WTC11 (cell line): ENCODE data around the gene KRTAP22-2. TPM values are rescaled to one million over a fixed set of nuclear protein-coding genes. Genes with fewer than 3 reads are reported as not detected.

Experiments used
- ATAC-seq: fragments of 200-7000 bp; cut with Tn5 transposase; 2 replicates; pipeline ENCODE4 v1.10.0; 2021; ENCODE audit warnings: mild to moderate bottlenecking, moderate library complexity
- CTCF ChIA-PET: fragments of 300-600 bp; sonication (Branson Sonifier 250); formaldehyde crosslinking; loops from one replicate; lab custom pipeline; 2021; ENCODE audit warnings: antibody characterized with exemption; lab: Charles Lee
- POLR2A ChIA-PET: fragments of 350-600 bp; sonication (Branson Sonifier 250); formaldehyde crosslinking; loops from one replicate; lab custom pipeline; 2021; ENCODE audit warnings: antibody characterized with exemption; lab: Charles Lee
- DNase-seq: peaks from one replicate; pipeline ENCODE4 v3.0.0; 2021; ENCODE audit warnings: low spot score
- H3K27ac Mint-ChIP-seq: 2 replicates; pipeline ENCODE4 v1.8.0; 2021; ENCODE audit warnings: mixed read lengths
- H3K27me3 Mint-ChIP-seq: 2 replicates; pipeline ENCODE4 v1.8.0; 2021; ENCODE audit warnings: low read depth, mild to moderate bottlenecking, moderate library complexity, mixed read lengths
- H3K36me3 Mint-ChIP-seq: 2 replicates; pipeline ENCODE4 v1.8.0; 2021; ENCODE audit warnings: mixed read lengths
- H3K4me1 Mint-ChIP-seq: 2 replicates; pipeline ENCODE4 v1.8.0; 2022; ENCODE audit warnings: mixed read lengths
- H3K4me3 Mint-ChIP-seq: 2 replicates; pipeline ENCODE4 v1.8.0; 2021; ENCODE audit warnings: mild to moderate bottlenecking, moderate library complexity, mixed read lengths
- H3K9me3 Mint-ChIP-seq: 2 replicates; pipeline ENCODE4 v1.8.0; 2021; ENCODE audit warnings: mixed read lengths
- ARID4B ChIP-seq: sonication (generic); formaldehyde crosslinking; IDR thresholded peaks from 2 replicates; pipeline ENCODE4 v1.8.0; 2023; ENCODE audit warnings: missing genetic modification reagents, mild to moderate bottlenecking, borderline replicate concordance
- GRHL2 ChIP-seq: fragments of 250-450 bp; sonication (Bioruptor Pico); IDR thresholded peaks from 2 replicates; pipeline ENCODE4 v1.8.0; 2022; ENCODE audit warnings: mild to moderate bottlenecking, moderate library complexity; ENCODE audit not compliant: insufficient replicate concordance, severe bottlenecking
- HMGA2 ChIP-seq: fragments of 250-450 bp; sonication (Bioruptor Pico); IDR thresholded peaks from 2 replicates; pipeline ENCODE4 v1.4.0; 2021; ENCODE audit warnings: mild to moderate bottlenecking, moderate library complexity
- JAZF1 ChIP-seq: fragments of 250-450 bp; sonication (Bioruptor Pico); IDR thresholded peaks from 2 replicates; pipeline ENCODE4 v1.9.0; 2021; ENCODE audit warnings: moderate library complexity, mild to moderate bottlenecking, inconsistent platforms
- KAT7 ChIP-seq: sonication (generic); formaldehyde crosslinking; IDR thresholded peaks from 2 replicates; pipeline ENCODE4 v1.8.1; 2023; ENCODE audit warnings: missing genetic modification reagents, mild to moderate bottlenecking, borderline replicate concordance
- TCF7 ChIP-seq: sonication (generic); formaldehyde crosslinking; IDR thresholded peaks from 2 replicates; pipeline ENCODE4 v1.8.0; 2022; ENCODE audit warnings: mild to moderate bottlenecking, low read depth, missing genetic modification reagents, moderate library complexity
- ZNF121 ChIP-seq: sonication (generic); formaldehyde crosslinking; IDR thresholded peaks from 2 replicates; pipeline ENCODE4 v1.8.0; 2023; ENCODE audit warnings: missing genetic modification reagents
- ZNF219 ChIP-seq: sonication (generic); formaldehyde crosslinking; IDR thresholded peaks from 2 replicates; pipeline ENCODE4 v1.8.0; 2023; ENCODE audit warnings: missing genetic modification reagents, mild to moderate bottlenecking, borderline replicate concordance
- ZNF232 ChIP-seq: sonication (generic); formaldehyde crosslinking; IDR thresholded peaks from 2 replicates; pipeline ENCODE4 v1.8.0; 2022; ENCODE audit warnings: mild to moderate bottlenecking, missing genetic modification reagents
- total RNA-seq: library from RNA; stranded (reverse); gene quantifications from 3 replicates; pipeline ENCODE4 v1.2.3, GENCODE V29; 2021
- TF ChIP-seq, protein P1 (sequence below): sonication (generic); formaldehyde crosslinking; IDR thresholded peaks from 2 replicates; pipeline ENCODE4 v1.8.1; 2022; ENCODE audit warnings: mild to moderate bottlenecking, missing genetic modification reagents, moderate library complexity, borderline replicate concordance

Gene KRTAP22-2
- total RNA-seq, 1 experiment from 2014 or later: not detected

GRCh38 chr21:30541764-30542163 is 48.4 kb downstream of the KRTAP22-2 start, which contains the start of gene KRTAP19-6:
TSS of gene KRTAP19-6 (minus strand) at chr21:30541864. CDS start at chr21:30541833, 31 bp downstream.
- TF ChIP-seq JAZF1 (CRISPR knock-in tag) (no peak), ZNF121 (CRISPR knock-in tag) (no peak), TCF7 (no peak), ZNF219 (CRISPR knock-in tag) (no peak), ARID4B (no peak), KAT7 (no peak), ZNF232 (CRISPR knock-in tag) (no peak), HMGA2 (no peak), GRHL2 (no peak)
- TF ChIP-seq, protein P1, sequence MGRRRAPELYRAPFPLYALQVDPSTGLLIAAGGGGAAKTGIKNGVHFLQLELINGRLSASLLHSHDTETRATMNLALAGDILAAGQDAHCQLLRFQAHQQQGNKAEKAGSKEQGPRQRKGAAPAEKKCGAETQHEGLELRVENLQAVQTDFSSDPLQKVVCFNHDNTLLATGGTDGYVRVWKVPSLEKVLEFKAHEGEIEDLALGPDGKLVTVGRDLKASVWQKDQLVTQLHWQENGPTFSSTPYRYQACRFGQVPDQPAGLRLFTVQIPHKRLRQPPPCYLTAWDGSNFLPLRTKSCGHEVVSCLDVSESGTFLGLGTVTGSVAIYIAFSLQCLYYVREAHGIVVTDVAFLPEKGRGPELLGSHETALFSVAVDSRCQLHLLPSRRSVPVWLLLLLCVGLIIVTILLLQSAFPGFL: no peak
- TF ChIP-seq, all 79 proteins: peak for 0
- H3K27me3 Mint-ChIP-seq: no peaks in the 10 kb centered on the region
- no peaks in the 10 kb centered on the region for H3K4me1 Mint-ChIP-seq
- ATAC-seq: no peak
- no peak for DNase-seq
- H3K4me3 Mint-ChIP-seq: no peak within 1 kb of the TSS
- no peak within 1 kb of the TSS for H3K27ac Mint-ChIP-seq
- H3K9me3 Mint-ChIP-seq: peaks cover 6% of the 10 kb centered on the region
- ChIA-PET CTCF (no interaction called here), POLR2A (no interaction called here)
- no peaks in the 10 kb centered on the region for H3K36me3 Mint-ChIP-seq

Other genes with a start within 250 kb of the KRTAP22-2 start
- not detected in 3 replicates for gene KRTAP23-1, start 241.8 kb downstream of the KRTAP22-2 start, total RNA-seq
- not detected in 3 replicates for gene KRTAP13-2, start 218.1 kb downstream of the KRTAP22-2 start, total RNA-seq
- gene KRTAP13-1, start 194.4 kb downstream of the KRTAP22-2 start, total RNA-seq: not detected in 3 replicates
- not detected in 3 replicates for gene KRTAP13-3, start 164.5 kb downstream of the KRTAP22-2 start, total RNA-seq
- 0.32 TPM in 1 of 3 replicates, not detected in the others for gene KRTAP13-4, start 160.2 kb downstream of the KRTAP22-2 start, total RNA-seq
- not detected in 3 replicates for gene KRTAP15-1, start 150.1 kb downstream of the KRTAP22-2 start, total RNA-seq
- gene KRTAP19-1, start 110.0 kb downstream of the KRTAP22-2 start, total RNA-seq: not detected in 3 replicates
- not detected in 3 replicates for gene KRTAP19-2, start 103.0 kb downstream of the KRTAP22-2 start, total RNA-seq
- not detected in 3 replicates for gene KRTAP19-3, start 98.4 kb downstream of the KRTAP22-2 start, total RNA-seq
- gene KRTAP19-4, start 93.2 kb downstream of the KRTAP22-2 start, total RNA-seq: not detected in 3 replicates
- not detected in 3 replicates for gene KRTAP19-5, start 88.3 kb downstream of the KRTAP22-2 start, total RNA-seq
- not detected in 3 replicates for gene KRTAP19-6, start 48.5 kb downstream of the KRTAP22-2 start, total RNA-seq
- not detected in 3 replicates for gene KRTAP19-7, start 29.1 kb downstream of the KRTAP22-2 start, total RNA-seq
- gene KRTAP6-3, start 2.0 kb upstream of the KRTAP22-2 start, total RNA-seq: not detected in 3 replicates
- gene KRTAP6-2, start 8.5 kb upstream of the KRTAP22-2 start, total RNA-seq: not detected in 3 replicates
- not detected in 3 replicates for gene KRTAP22-1, start 10.7 kb upstream of the KRTAP22-2 start, total RNA-seq
- not detected in 3 replicates for gene KRTAP6-1, start 23.5 kb upstream of the KRTAP22-2 start, total RNA-seq
- gene KRTAP20-1, start 26.0 kb upstream of the KRTAP22-2 start, total RNA-seq: not detected in 3 replicates
- not detected in 3 replicates for gene KRTAP20-4, start 30.2 kb upstream of the KRTAP22-2 start, total RNA-seq
- gene KRTAP20-2, start 44.8 kb upstream of the KRTAP22-2 start, total RNA-seq: not detected in 3 replicates
- not detected in 3 replicates for gene KRTAP20-3, start 52.5 kb upstream of the KRTAP22-2 start, total RNA-seq
- gene KRTAP21-3, start 128.4 kb upstream of the KRTAP22-2 start, total RNA-seq: not detected in 3 replicates
- not detected in 3 replicates for gene KRTAP21-2, start 156.9 kb upstream of the KRTAP22-2 start, total RNA-seq
- gene KRTAP21-1, start 165.0 kb upstream of the KRTAP22-2 start, total RNA-seq: not detected in 3 replicates
- gene KRTAP8-1, start 222.9 kb upstream of the KRTAP22-2 start, total RNA-seq: not detected in 3 replicates
- not detected in 3 replicates for gene KRTAP7-1, start 239.4 kb upstream of the KRTAP22-2 start, total RNA-seq